CD4-positive, alpha-beta T cell treated with Interleukin-4 for 4 hours (primary cell): ENCODE data around the gene ZNF497.
"Not testable (repeated sequence)": the region's sequence is repeated elsewhere in the genome, so short reads cannot be mapped to it uniquely, and the experiment has no call there.

Source experiments
- DNase-seq: peaks from one replicate; pipeline ENCODE4 v3.0.0-alpha.2; 2020

ZNF497 gene

DNA sequence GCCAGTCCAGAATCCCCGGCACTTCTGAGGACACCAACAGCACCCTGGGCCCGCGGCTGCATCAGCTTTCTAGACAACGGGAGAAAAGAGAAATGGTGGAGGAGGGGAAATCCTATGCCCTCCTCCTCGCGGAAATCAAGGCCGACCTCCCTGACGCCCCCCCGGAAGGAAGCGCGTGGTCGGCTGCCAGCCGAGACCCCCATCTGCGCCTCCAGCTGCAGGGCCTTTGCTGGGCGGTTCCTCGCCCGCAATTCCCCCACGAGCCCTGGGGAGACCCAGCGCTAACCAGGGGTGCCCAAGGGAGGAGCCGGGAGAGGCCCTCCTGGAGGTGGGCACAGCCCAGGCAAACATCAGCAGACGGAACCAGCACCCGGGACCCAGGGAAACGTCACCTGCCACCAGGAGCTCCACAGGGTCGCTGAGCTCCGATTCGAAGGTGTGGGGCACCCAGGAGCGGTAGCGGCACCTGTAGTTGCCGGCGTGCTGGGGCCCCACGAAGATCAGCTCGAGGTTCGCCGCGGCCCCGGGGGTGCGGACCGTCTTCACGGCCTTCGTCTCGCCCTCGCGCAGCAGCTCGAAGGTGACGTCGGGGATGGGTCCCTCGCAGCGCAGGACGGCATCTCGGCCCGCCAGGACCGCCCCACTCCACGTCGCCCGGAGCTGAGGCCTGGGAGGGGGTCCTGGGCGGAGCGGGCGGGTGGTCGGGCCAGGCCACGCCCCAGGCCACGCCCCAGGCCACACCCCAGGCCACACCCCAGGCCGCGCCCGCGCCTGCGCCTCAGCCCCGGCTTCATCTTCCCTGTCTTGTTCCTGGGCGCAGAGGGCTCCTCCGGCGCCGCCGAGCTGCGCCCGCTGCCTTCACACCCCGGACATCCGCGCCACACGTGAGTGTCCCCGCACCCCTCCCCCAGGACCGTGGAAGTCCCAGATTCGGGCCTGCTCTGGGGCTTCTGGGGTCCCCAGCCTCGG, 15.3 kb downstream of the ZNF497 start:
- peak; percentile 60 for DNase-seq

DNA sequence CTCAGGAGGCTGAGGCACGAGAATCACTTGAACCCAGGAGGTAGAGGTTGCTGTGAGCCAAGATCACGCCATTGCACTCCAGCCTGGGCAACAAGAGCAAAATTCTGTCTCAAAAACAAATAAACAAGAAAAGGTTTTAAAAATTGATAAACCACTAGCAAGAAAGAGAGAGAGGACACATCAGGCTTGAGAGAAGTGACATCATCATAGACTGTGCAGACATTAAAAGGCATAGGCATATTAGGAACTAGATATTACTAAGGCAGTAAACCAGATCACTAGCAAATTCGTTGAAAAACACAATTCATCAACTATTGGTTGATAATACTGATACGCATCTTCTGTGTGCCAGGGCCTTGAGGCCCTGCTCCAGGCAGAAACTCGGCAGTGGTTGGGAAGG, 17.0 kb downstream of the ZNF497 start:
- no peak for DNase-seq

DNA sequence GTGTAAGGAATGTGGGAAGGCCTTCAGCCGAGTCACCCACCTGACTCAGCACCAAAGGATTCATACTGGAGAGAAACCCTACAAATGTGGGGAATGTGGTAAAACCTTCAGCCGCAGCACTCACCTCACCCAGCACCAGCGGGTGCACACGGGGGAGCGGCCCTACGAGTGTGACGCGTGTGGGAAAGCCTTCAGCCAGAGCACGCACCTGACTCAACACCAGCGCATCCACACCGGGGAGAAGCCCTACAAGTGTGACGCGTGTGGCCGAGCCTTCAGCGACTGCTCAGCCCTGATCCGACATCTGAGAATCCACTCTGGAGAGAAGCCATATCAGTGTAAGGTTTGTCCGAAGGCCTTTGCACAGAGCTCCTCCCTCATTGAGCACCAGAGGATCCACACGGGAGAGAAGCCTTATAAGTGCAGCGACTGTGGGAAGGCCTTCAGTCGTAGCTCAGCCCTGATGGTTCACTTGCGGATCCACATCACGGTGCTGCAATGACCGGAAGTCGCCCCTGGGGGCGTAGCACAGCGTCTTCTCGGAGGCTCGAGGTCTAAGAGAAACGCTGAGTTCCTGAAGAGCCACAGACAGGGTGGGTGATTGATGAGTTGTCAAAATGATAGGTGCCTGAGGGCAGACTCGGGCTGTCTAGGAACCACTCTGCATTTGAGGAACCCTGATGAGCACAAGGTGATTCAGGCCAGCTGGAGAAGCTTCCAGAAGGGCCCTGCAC, 23.6 kb downstream of the ZNF497 start:
- DNase-seq, result no peak

DNA sequence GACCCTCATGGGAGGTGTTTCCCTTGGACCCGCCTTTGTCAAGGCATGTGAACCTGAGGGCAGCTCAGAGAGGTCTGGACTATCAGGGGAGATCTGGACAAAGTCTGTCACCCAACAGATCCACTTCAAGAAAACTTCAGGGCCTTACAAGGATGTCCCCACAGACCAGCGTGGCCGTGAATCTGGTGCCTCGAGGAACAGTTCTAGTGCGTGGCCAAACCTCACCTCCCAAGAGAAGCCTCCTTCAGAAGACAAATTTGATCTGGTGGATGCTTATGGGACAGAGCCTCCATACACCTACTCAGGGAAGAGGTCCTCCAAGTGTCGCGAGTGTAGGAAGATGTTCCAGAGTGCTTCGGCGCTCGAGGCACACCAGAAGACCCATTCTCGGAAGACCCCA, 24.2 kb downstream of the ZNF497 start:
- DNase-seq, result no peak

DNA sequence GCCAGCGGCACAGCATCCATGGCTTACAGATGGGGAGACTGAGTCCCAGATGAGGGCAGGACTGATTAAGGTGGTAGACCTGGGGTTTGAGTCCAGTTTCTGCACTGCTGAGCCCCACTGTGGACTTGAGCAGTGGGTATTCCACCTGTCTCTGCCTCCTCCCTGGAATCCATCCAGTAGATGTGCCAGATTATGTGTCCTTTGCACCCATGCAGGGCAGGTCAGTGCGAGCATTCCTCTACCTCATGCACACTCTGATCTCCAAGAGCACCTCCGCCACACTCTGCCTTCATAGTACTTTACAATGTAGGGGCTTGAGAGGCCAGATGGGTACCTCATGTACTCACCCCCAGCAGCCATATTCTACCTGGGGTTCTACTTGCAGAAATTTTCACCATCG, 25.7 kb downstream of the ZNF497 start:
- DNase-seq, result no peak

DNA sequence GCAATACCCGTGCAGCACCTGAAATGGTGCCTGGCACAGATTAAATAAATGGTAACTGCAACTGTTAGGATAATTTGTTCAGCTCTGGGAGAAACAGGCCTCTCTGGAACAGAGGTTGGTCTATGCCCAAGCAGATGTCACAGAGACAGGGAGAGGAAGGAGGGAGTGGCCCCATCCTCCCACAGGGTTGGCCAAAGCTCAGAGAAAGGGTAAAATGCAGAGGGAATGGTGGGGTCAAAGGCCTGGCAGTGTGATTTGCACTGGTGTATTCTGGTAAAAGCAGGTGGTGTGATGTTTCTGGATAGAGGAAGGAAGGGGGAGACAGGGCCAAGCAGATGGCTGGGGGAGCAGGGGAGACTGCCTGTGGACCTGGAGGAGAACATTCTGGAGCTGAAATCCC, 26.3 kb downstream of the ZNF497 start:
- no peak for DNase-seq

DNA sequence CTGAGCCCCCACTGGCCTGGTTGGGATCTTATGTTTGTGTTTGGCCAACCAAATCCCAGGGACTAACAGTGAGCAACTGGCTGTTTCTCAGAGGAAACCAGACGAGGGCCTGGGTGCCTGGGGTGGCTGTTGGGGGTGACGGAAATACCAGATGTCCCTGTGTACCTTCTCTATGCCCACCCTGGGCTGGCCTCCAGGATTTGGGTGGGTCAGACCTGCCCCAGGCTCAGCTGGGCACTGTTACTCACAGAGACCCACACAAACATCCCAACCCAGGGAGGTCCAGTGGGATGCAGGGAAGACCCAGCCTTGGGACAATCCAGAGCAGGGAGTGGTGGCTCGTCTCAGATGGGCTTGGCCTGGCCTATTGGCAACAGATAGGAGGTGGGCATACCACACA, 26.9 kb downstream of the ZNF497 start:
- DNase-seq, result no peak

DNA sequence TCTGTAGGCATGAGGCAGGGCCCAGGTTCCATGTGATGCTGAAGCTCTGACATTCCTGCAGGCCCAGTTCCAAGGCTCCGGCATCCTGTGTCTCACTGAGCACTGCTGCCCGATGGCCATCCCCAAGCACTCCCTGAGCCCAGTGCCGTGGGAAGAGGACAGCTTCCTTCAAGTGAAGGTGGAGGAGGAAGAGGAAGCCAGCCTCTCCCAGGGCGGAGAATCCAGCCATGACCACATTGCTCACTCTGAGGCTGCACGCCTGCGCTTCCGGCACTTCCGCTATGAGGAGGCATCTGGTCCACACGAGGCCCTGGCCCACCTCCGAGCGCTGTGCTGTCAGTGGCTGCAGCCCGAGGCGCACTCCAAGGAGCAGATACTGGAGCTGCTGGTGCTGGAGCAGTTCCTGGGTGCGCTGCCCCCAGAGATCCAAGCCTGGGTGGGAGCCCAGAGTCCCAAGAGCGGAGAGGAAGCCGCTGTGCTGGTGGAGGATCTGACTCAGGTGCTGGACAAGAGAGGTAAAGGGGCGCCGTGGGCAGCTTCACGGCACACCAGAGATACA, 27.8 kb downstream of the ZNF497 start:
- no peak for DNase-seq

DNA sequence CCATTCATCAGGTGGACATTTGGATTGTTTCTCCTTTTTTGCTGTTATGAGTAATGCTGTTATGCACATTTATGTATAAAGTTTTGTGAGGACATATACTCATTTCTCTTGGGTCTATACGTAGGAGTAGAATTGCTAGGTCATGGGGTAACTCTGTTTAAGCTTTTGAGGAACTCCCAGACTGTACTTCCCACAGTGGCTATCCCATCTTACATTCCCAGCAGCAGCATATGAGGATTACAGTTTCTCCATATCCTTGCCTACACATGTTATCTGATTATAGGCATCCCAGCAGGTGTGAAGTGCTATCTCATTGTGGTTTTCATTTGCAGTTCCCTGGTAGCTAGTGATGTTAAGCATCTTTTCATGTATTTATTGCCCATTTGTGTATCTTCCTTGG, 29.9 kb downstream of the ZNF497 start:
- DNase-seq, result no peak

DNA sequence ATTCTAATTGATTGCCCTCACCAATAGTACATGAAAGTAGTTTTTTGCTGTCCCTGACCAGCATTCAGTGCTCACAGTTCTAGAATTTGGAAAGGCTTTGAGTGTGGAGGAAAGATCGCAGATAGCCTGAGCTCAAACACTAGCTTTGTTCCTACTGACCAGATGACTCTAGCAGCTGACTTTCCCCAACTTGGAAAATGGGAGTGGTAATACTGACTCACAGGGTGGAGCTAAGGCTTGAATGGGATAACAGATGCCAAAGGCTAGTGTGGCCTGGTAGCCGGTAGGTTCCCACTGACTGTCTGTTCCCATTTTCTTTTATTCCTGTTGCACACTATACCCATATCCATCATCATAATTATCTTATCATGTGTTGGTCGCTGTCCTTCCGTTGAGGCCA, 32.1 kb downstream of the ZNF497 start:
- DNase-seq, result no peak

DNA sequence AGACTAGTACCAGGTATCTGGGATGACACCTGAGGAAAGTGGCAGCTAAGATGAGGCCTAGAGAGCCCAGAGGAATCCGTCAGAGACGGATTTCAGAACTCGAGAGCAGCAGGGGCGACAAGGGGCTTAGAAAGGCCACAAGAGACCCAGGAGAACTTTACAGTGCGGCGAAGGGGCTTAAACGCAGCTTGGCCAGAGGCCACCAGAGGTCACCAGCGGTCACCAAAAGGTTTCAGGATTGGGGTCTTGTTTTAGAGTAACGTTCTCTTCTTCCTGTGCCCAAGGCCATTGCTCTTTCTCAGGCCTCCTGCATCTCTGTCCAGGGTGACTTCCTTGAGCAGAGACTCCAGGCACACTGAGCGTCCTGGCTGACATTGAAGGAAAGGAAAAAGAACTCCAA, 33.6 kb downstream of the ZNF497 start:
- no peak for DNase-seq

DNA sequence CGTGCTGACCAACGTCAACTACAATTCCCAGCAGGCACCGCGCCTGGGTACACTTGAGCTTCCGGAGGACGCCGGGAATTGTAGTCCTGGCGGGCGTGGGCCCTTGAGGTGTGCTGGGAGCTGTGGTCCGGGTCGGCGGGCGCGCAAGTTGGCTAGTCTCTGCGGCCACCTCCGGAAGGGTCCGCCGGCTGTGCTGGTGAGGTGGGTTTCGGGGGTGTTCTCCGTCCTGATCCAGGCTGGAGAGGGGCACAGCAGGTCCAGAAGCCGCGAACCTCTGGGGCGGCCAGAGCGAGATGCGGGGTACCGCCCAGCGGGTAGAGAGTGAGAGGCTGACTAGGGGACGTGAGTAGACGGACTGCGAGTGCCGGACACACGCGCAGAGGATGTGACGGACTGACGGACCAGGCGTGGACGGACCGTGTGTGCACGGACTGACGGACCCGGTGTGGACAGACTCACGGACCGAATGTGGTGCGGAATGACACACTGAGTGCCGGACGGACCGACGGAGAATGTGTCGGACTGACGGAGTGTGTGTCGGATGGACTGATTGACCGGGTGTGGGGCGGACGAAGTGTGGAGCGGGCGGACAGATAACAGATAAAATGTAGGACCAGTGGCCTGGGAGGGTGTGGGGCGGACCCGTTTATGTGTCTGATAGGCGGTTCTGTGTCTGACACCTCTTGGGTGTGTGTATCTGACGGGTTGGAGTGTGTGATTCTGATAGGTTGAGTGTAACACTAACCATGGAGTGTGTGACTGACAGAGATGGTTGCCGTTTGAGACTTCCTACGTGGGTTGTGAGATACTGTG, 35.4 kb downstream of the ZNF497 start, which contains the start of gene ZSCAN22:
TSS of gene ZSCAN22 (plus strand) at position 81 of the 813 bp plus-strand sequence. CDS start 7,809 bp downstream, outside the sequence.
- DNase-seq, result peak; percentile 89

DNA sequence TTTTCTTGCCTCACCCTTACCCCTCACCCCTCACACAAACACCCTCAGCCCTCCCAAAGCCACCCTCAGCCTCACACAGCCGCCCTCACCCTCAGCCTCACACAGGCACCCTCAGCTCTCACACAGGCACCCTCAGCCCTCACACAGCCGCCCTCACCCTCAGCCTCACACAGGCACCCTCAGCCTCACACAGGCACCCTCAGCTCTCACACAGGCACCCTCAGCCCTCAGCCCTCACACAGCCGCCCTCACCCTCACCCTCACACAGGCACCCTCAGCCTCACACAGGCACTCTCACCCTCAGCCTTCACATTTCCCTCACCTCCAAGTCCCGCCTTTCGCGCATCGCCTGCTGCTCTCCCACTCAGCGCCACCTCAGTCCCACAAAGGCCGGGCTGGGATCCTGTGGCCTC, 36.0 kb downstream of the ZNF497 start:
- DNase-seq, result no peak

DNA sequence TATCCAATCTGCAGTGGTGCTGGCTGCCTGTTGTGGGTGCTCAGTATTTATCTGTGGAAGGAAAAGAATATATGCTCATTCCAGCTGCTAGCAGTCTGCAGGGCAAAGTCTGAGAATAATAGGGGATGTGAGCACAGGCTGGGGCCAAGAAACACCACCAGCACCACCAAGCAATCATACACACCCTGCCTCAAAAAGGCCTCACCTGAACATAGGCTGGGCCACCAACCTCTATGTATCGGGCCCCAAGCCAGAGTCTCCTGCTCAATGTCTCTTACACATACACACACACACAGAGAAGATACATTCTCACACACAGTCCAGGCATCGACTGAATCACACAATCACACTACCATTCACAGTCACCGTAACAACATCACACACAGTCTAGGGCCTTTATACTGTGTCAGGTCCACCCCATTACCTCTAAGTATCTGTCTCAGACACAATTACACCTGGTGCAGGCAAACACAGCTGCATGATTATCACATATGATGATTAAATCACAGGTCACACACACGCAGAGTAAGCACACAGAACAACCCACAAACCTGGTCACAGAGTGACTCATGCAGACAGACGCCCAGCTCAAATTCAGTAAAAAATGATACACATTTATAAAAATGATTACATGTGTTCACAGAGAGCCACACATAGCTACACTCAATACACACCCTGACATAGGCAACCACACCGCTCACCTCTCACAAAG, 37.1 kb downstream of the ZNF497 start:
- peak; percentile 7 for DNase-seq

DNA sequence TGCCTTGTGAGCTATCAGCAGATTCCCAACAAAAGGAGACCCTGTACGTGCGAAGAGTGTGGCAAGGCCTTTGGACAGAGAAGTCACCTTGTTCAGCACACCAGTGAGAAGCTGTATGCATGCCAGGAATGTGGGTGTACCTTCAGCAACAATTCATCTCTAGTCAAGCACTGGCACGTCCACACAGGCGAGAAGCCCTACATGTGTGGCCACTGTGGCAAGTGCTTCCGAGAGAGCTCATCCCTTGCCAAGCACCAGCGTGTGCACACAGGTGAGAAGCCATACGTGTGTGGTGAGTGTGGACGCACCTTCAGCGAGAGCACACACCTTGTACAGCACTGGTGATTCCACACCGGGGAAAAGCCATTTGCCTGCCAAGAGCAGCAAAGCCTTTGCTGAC, 43.3 kb downstream of the ZNF497 start:
- no peak for DNase-seq

DNA sequence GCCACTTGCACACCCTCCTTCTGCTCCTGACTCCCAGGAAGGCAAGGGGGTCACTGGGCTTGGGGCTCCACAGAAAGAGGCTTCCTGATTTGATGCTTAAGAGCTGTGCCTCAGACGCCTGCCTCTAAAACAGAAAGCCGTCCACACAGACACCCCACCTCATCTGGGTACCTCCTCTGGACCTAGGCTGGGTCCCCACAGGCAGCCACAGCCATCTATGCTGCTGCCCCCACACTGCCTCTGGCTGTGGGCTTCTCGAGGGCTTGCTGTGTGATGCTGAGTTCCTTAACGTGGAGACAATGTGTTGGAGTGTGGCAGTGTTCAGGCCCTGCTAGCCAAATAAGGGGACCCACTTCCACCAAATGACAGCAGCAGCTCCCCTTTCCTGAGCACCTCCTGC, 44.3 kb downstream of the ZNF497 start:
- DNase-seq, result no peak

DNA sequence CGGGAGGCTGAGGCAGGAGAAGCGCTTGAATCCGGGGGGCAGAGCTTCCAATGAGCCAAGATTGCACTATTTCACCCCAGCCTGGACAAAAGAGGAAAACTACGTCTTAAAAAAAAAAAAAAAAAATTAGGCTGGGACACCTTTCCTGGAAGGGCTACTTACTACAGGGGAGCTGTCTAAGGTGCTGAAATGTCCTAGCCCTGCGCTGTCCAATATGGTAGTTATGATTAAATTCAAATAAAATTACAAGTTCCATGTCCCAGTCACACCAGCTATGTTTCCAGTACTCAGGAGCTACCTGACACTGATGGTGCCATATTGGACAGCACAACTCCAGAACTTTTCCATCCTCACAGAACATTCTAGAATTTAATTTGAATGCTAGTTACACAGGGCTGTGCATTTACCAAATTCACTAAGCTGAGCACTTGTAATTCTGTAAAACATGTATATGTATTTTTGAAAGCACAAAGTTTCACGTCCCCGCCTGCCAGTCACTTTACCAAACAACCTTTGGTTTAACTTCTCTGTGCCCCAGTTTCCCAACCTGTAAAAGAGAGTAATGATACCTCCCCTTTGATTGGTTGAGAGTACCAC, 45.0 kb downstream of the ZNF497 start:
- DNase-seq, result no peak

DNA sequence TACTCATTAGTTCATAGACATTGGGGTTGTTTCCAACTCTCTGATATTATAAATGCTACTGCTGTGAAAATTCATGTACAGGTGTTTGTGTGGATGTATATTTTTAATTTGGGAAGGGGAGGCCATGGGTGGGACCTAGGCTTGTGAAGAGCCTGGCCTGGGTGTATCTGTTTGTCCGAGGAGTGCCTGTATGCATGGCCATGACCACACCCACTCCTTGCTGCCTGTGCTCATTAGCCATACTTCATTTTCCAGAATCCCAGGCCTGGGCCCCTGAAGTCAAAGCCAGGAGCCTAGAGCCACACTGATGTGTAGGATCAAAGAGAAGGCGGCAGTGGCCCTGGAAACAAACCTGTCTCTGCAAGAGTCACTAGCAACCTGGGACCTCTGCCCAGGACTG, 47.0 kb downstream of the ZNF497 start:
- DNase-seq, result no peak

DNA sequence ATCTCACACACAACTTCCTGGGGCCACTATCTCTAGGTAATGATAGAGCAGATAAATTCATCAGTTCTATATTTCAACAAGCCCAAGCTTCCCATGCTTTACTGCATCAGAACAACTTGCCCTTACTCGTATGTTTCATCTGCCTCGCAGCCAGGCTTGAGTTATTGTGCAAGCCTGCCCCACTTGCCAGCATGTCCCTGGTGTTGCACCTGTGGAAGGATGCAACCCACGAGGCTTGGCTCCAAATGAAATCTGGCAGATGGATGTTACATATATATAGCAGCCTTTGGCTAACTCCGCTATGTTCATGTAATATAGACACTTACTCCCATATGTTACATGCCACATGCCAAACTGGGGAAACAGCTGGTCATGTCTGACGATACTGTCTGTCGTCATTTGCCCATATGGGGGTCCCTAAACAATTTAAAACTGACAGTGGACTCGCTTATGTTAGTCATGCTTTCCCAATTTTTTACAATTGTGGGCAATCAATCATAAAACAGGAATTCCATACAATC, 51.1 kb downstream of the ZNF497 start:
- DNase-seq, result no peak

DNA sequence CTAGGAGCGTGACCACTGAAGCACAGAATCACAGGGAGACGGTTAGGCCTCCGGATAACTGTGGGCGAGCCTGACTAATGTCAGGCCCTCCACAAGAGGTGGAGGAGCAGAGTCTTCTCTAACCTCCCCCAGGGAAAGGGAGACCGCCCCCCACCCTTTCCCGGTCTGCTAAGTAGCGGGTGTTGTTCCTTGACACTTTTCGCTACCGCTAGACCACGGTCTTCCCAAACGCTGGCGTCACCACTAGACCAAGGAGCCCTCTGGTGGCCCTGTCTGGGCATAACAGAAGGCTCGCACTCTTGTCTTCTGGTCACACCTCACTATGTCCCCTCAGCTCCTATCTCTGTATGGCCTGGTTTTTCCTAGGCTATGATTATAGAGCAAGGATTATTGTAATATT, 51.9 kb downstream of the ZNF497 start:
- DNase-seq, result not testable (repeated sequence)

DNA sequence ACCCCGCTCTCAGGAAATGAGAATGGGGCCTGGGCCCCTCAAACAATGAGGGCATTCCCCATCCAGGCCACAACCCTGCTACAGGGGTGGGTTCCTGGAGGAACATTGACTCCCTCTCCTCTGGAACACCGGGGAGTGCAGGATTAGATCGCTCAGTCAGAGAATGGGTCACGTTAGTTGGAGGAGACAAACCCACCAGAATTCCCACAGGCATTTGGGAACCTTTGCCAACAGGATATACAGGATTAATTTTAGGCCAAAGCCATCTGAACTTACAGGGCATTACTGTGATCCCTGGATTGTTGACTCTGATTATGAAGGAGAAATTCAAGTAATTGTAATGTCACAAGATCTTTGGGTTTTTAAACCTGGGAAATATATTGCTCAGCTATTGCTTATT, 54.8 kb downstream of the ZNF497 start:
- no peak for DNase-seq

DNA sequence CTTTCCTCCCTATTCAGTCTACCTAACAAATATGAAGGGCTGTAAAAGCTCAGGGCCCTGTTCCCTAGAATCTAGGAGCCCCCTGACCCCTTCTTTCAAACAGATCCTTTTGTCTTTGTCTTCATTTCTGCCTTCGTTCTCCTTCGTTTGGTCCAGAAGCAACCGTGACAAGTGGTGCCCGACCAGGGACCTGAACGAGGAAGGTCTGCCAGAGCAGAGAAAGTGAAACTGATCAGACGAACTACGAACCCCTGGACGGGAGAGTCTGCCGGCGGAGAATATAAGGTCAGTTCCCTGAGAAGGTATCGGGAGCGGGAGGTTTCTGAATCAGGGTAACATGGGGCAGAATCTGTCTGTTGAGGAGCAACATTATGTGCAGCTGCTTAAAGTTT, 56.6 kb downstream of the ZNF497 start:
- no peak for DNase-seq
